Neural crest cell (in vitro differentiated cells): Measurements from ENCODE around the gene INPP5F. TPM values are rescaled to one million over a fixed set of nuclear protein-coding genes. Genes with fewer than 3 reads are reported as not detected.

ENCODE experiments used
- DNase-seq: peaks from one replicate; pipeline ENCODE4 v3.0.0; 2021; ENCODE audit warnings: low read depth, mixed read lengths, low spot score
- H3K27ac Mint-ChIP-seq: one replicate; pipeline ENCODE4 v1.8.0; 2021; ENCODE audit warnings: mild to moderate bottlenecking, mixed read lengths; ENCODE audit not compliant: unreplicated experiment
- H3K27me3 Mint-ChIP-seq: 2 replicates; pipeline ENCODE4 v1.8.0; 2021; ENCODE audit warnings: low read depth, mild to moderate bottlenecking, mixed read lengths
- H3K36me3 Mint-ChIP-seq: 2 replicates; pipeline ENCODE4 v1.8.0; 2021; ENCODE audit warnings: low read depth, mild to moderate bottlenecking, mixed read lengths
- H3K4me1 Mint-ChIP-seq: 2 replicates; pipeline ENCODE4 v1.8.0; 2021; ENCODE audit warnings: mixed read lengths
- H3K4me3 Mint-ChIP-seq: one replicate; pipeline ENCODE4 v1.8.0; 2021; ENCODE audit warnings: mild to moderate bottlenecking, mixed read lengths
- H3K9me3 Mint-ChIP-seq: 2 replicates; pipeline ENCODE4 v1.8.0; 2021; ENCODE audit warnings: mixed read lengths
- CTCF ChIP-seq: fragments of 200-600 bp; sonication (generic); conservative IDR thresholded peaks from 2 replicates; pipeline ENCODE4 v1.5.0; 2021; ENCODE audit warnings: antibody characterized with exemption, mild to moderate bottlenecking
- total RNA-seq: library from RNA; stranded (reverse); gene quantifications from 2 replicates; pipeline ENCODE4 v1.2.1, GENCODE V29; 2021

INPP5F gene
- total RNA-seq, 1 donor from 2014 or later = 95.4 TPM

- H3K4me1 Mint-ChIP-seq = peaks cover 22% of the 10 kb centered on the region
- no peak overlapping the region for H3K27ac Mint-ChIP-seq
These were observed 27.5 kb downstream of the INPP5F start for GRCh38 chr10:119753309-119753708.

GRCh38 chr10:119754085-119754484, 28.2 kb downstream of the INPP5F start:
- H3K9me3 Mint-ChIP-seq = no peaks in the 10 kb centered on the region
- no peak for TF ChIP-seq CTCF

More at GRCh38 chr10:119753309-119753708, 27.5 kb downstream of the INPP5F start:
- Mint-ChIP-seq H3K27me3 (no peaks in the 10 kb centered on the region), H3K9me3 (no peaks in the 10 kb centered on the region), H3K36me3 (peaks cover 5% of the 10 kb centered on the region), H3K4me3 (no peak overlapping the region)
- no peak for TF ChIP-seq CTCF
- DNase-seq = no peak

GRCh38 chr10:119754936-119755335, 29.1 kb downstream of the INPP5F start:
- DNase-seq = no peak
- H3K4me3 Mint-ChIP-seq = no peak overlapping the region
- H3K9me3 Mint-ChIP-seq = no peaks in the 10 kb centered on the region
- no peak for TF ChIP-seq CTCF
- H3K4me1 Mint-ChIP-seq = peaks cover 22% of the 10 kb centered on the region
- H3K27ac Mint-ChIP-seq = no peak overlapping the region
- peaks cover 7% of the 10 kb centered on the region for H3K36me3 Mint-ChIP-seq
- H3K27me3 Mint-ChIP-seq = no peaks in the 10 kb centered on the region

More at GRCh38 chr10:119754085-119754484, 28.2 kb downstream of the INPP5F start:
- peaks cover 22% of the 10 kb centered on the region for H3K4me1 Mint-ChIP-seq
- peaks cover 5% of the 10 kb centered on the region for H3K36me3 Mint-ChIP-seq
- no peak for DNase-seq
- no peak overlapping the region for H3K4me3 Mint-ChIP-seq
- H3K27me3 Mint-ChIP-seq = no peaks in the 10 kb centered on the region
- no peak overlapping the region for H3K27ac Mint-ChIP-seq

GRCh38 chr10:119755446-119755845, 29.6 kb downstream of the INPP5F start:
- peaks cover 19% of the 10 kb centered on the region for H3K4me1 Mint-ChIP-seq
- no peaks in the 10 kb centered on the region for H3K9me3 Mint-ChIP-seq
- no peak overlapping the region for H3K4me3 Mint-ChIP-seq
- DNase-seq = no peak
- peaks cover 7% of the 10 kb centered on the region for H3K36me3 Mint-ChIP-seq
- H3K27me3 Mint-ChIP-seq = no peaks in the 10 kb centered on the region
- no peak overlapping the region for H3K27ac Mint-ChIP-seq
- no peak for TF ChIP-seq CTCF

GRCh38 chr10:119758448-119759195, 32.8 kb downstream of the INPP5F start:
- Mint-ChIP-seq H3K27me3 (no peaks in the 10 kb centered on the region), H3K27ac (no peak overlapping the region), H3K4me3 (no peak overlapping the region), H3K9me3 (no peaks in the 10 kb centered on the region), H3K4me1 (peaks cover 29% of the 10 kb centered on the region), H3K36me3 (peaks cover 7% of the 10 kb centered on the region)
- DNase-seq = no peak
- no peak for TF ChIP-seq CTCF
